ENCODE results near the gene SREBF1. TPM values are rescaled to one million over a fixed set of nuclear protein-coding genes. Genes with fewer than 3 reads are reported as not detected.

Gene SREBF1
- total RNA-seq, 1 experiment from 2014 or later: 104 TPM

DNA sequence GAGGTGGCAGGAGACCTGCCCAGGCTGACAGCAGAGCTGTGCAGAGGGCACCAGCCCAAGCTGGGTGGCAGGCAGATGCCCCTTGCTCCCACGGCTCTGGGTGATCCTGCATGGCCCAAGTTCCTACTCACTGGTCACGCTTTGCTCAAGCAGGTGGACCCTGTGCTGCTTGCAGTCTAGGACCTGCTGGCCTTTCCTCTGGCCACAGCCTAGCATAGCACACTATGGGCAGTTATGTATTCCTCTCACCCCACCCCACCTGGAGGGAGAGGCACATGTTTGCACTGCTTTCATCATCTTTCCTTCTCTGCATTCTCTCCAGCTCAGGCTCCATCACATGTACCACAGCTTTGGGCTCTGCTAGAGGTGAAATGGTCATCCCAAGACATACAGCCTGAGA is 19.6 kb upstream of the SREBF1 start:
- no peaks in the 10 kb centered on the region for H3K4me1 Mint-ChIP-seq (ENCODE audit: low read depth, unreplicated experiment)
- TF ChIP-seq, protein P1, sequence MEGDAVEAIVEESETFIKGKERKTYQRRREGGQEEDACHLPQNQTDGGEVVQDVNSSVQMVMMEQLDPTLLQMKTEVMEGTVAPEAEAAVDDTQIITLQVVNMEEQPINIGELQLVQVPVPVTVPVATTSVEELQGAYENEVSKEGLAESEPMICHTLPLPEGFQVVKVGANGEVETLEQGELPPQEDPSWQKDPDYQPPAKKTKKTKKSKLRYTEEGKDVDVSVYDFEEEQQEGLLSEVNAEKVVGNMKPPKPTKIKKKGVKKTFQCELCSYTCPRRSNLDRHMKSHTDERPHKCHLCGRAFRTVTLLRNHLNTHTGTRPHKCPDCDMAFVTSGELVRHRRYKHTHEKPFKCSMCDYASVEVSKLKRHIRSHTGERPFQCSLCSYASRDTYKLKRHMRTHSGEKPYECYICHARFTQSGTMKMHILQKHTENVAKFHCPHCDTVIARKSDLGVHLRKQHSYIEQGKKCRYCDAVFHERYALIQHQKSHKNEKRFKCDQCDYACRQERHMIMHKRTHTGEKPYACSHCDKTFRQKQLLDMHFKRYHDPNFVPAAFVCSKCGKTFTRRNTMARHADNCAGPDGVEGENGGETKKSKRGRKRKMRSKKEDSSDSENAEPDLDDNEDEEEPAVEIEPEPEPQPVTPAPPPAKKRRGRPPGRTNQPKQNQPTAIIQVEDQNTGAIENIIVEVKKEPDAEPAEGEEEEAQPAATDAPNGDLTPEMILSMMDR (IDR thresholded peaks at IDR 0.05; ENCODE audit: unreplicated experiment): no peak
- intact Hi-C loops (cut with micrococcal nuclease; ENCODE audit: unreplicated experiment): no loop called here
- H3K27ac Mint-ChIP-seq (ENCODE audit: unreplicated experiment): no peak overlapping the region
- H3K4me3 Mint-ChIP-seq (ENCODE audit: low read depth, unreplicated experiment): no peak overlapping the region
- H3K36me3 Mint-ChIP-seq (ENCODE audit: insufficient read depth, unreplicated experiment): no peaks in the 10 kb centered on the region
- DNase-seq: no peak
- CTCF ChIA-PET: interaction anchor here (0.7 kb wide), 1 partner anchor 43 kb away, joined by 3 read pairs; no protein-coding TSS in a partner anchor
- BruUV-seq (replicated peaks): no TSS peak
- no peaks in the 10 kb centered on the region for H3K9me3 Mint-ChIP-seq (ENCODE audit: low read depth, unreplicated experiment)
- no peaks in the 10 kb centered on the region for H3K27me3 Mint-ChIP-seq (ENCODE audit: unreplicated experiment)

DNA sequence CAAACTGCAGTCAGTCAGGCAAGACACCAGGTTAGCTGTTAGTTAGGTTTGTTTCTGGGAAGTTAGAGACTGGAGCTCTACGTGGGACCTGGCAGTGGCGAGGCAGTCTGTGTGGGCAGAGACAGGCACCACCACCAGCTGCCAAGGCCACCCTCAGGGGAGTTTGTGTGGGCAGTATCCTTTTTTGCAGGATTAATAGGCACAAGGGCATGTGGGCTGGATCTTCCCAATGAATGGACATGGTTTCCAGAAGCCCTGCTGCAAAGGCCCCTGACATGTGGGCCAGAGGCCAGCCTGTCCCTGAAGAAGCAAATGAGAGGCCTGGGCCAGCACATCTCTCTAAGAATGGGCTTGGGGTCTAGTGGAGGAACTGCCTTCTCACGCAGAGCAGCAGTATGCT is 19.2 kb upstream of the SREBF1 start:
- Mint-ChIP-seq H3K27ac (ENCODE audit: unreplicated experiment) (no peak overlapping the region), H3K4me1 (ENCODE audit: low read depth, unreplicated experiment) (no peaks in the 10 kb centered on the region), H3K36me3 (ENCODE audit: insufficient read depth, unreplicated experiment) (no peaks in the 10 kb centered on the region), H3K27me3 (ENCODE audit: unreplicated experiment) (no peaks in the 10 kb centered on the region), H3K9me3 (ENCODE audit: low read depth, unreplicated experiment) (no peaks in the 10 kb centered on the region), H3K4me3 (ENCODE audit: low read depth, unreplicated experiment) (no peak overlapping the region)
- CTCF ChIA-PET: interaction anchor here (0.7 kb wide), 2 partner anchors 13 to 43 kb away, joined by 3 to 6 read pairs; no protein-coding TSS in a partner anchor
- TF ChIP-seq, protein P1 (IDR thresholded peaks at IDR 0.05; ENCODE audit: unreplicated experiment): no peak
- intact Hi-C loops (cut with micrococcal nuclease; ENCODE audit: unreplicated experiment): no loop called here
- no peak for DNase-seq
- BruUV-seq (replicated peaks): no TSS peak

DNA sequence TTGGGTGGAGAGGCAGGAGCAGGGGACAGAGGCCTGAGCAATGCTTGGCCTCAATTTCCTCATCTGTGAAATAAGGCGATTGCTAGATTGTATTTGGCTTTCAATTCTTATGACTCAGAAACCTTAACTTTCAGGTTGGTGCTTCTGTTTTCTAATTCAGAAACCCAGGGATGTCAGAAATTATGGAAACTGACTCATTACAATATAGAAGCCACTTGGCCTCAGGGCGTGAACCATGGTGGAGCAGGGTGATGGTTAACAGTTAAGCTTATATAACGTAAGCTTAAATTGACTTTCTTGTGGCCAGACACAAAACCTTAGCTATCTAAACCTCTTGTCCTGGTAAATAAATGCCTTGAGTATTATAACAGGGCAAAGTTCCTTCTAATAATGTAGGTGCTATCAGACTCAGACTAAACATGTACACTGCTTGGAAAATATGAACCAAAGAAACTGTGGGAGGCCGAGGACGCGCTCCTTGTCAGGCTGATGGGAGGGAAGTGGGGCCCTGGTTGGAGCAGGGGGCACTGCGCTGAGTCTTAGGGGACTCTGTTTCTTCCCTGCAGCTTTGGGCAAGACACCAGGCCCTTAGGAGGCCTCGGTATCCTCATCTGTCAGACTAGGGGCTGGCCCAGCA is 17.1 kb upstream of the SREBF1 start:
- peaks cover 5% of the 10 kb centered on the region for H3K4me1 Mint-ChIP-seq (ENCODE audit: low read depth, unreplicated experiment)
- BruUV-seq (replicated peaks): no TSS peak
- no peak overlapping the region for H3K27ac Mint-ChIP-seq (ENCODE audit: unreplicated experiment)
- intact Hi-C loops (cut with micrococcal nuclease; ENCODE audit: unreplicated experiment): no loop called here
- no peaks in the 10 kb centered on the region for H3K36me3 Mint-ChIP-seq (ENCODE audit: insufficient read depth, unreplicated experiment)
- CTCF ChIA-PET: no interaction called here
- H3K27me3 Mint-ChIP-seq (ENCODE audit: unreplicated experiment): no peaks in the 10 kb centered on the region
- no peaks in the 10 kb centered on the region for H3K9me3 Mint-ChIP-seq (ENCODE audit: low read depth, unreplicated experiment)
- no peak overlapping the region for H3K4me3 Mint-ChIP-seq (ENCODE audit: low read depth, unreplicated experiment)
- TF ChIP-seq, protein P1 (IDR thresholded peaks at IDR 0.05; ENCODE audit: unreplicated experiment): no peak
- no peak for DNase-seq

DNA sequence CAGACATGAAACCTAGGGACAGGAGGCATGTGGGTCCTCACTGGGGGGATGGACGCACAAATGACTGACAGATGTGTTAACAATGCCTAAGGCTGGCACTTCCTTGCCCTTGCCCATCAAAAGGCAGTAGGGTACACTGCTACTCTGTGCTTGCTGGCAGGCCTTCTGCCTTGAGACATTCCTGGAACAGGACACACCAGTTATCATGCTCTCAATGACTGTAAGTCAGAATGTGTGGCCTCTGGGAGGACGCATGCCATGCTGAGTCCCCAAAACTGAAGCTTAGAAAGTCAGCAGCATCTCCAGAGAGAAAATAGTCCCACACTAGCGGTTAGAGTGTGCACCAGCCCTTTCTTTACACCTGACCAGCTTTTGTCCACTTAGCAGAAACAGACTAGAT is 16.1 kb upstream of the SREBF1 start:
- intact Hi-C loops (cut with micrococcal nuclease; ENCODE audit: unreplicated experiment): no loop called here
- Mint-ChIP-seq H3K4me1 (ENCODE audit: low read depth, unreplicated experiment) (peaks cover 6% of the 10 kb centered on the region), H3K9me3 (ENCODE audit: low read depth, unreplicated experiment) (no peaks in the 10 kb centered on the region), H3K36me3 (ENCODE audit: insufficient read depth, unreplicated experiment) (no peaks in the 10 kb centered on the region), H3K27me3 (ENCODE audit: unreplicated experiment) (no peaks in the 10 kb centered on the region), H3K27ac (ENCODE audit: unreplicated experiment) (no peak overlapping the region), H3K4me3 (ENCODE audit: low read depth, unreplicated experiment) (no peak overlapping the region)
- TF ChIP-seq, protein P1 (IDR thresholded peaks at IDR 0.05; ENCODE audit: unreplicated experiment): no peak
- DNase-seq: no peak
- BruUV-seq (replicated peaks): no TSS peak
- CTCF ChIA-PET: no interaction called here
